Gastrocnemius medialis (tissue), 4 donors: ENCODE results near the gene TP53AIP1. TPM values are rescaled to one million over a fixed set of nuclear protein-coding genes. Genes with fewer than 3 reads are reported as not detected.

ENCODE experiments used
- ATAC-seq, 2 donors: fragments of 150-250 bp; one replicate each; pipeline ENCODE4 v1.9.1; 2016
- DNase-seq, 2 donors: peaks; one replicate each; pipeline ENCODE4 v3.0.0-alpha.2; 2019
- H3K27ac ChIP-seq, 4 donors: fragments of 200-600 bp; sonication (generic); 1 replicate in 1 of 4; 2 replicates in 3 of 4; pipeline ENCODE4 v1.5.1; 2016 to 2018; ENCODE audit warnings: mild to moderate bottlenecking in 2 of 4, moderate library complexity in 1 of 4
- H3K27me3 ChIP-seq, 3 donors: fragments of 200-600 bp; sonication (generic) in 2 of 3; 1 replicate in 1 of 3; 2 replicates in 2 of 3; pipeline versions ENCODE4 v1.5.1 to v1.6.0; 2016 to 2019; ENCODE audit warnings: mild to moderate bottlenecking in 1 of 3, moderate library complexity in 1 of 3
- H3K36me3 ChIP-seq, 2 donors: fragments of 200-600 bp; sonication (generic) in 1 of 2; one replicate each; pipeline ENCODE4 v1.5.1; 2017 to 2018
- H3K4me1 ChIP-seq, 2 donors: fragments of 200-600 bp; sonication (generic) in 1 of 2; one replicate each; pipeline ENCODE4 v1.5.1; 2016 to 2017; ENCODE audit warnings: mild to moderate bottlenecking in 2 of 2
- H3K4me3 ChIP-seq, 4 donors: fragments of 200-600 bp; sonication (generic) in 3 of 4; 1 replicate in 1 of 4; 2 replicates in 3 of 4; pipeline ENCODE4 v1.5.1; 2016 to 2019; ENCODE audit warnings: mild to moderate bottlenecking in 2 of 4
- H3K9me3 ChIP-seq, 3 donors: fragments of 200-600 bp; sonication (generic) in 2 of 3; 1 replicate in 1 of 3; 2 replicates in 2 of 3; pipeline ENCODE4 v1.5.1; 2016 to 2019
- POLR2A ChIP-seq, 2 donors: fragments of 450-650 bp; IDR thresholded peaks; one replicate each; pipeline ENCODE4 v1.6.1; 2017; ENCODE audit warnings: antibody characterized with exemption in 2 of 2, mild to moderate bottlenecking in 2 of 2, moderate library complexity in 2 of 2
- in situ Hi-C, 4 donors: fragments of 200-750 bp; cut with MboI; loops; one replicate each; pipeline versions ENCODE4 v1.15.0 to v1.8.0; 2017; ENCODE audit warnings: low sequenced_read_pairs in 4 of 4
- intact Hi-C: fragments of 100-400 bp; cut with DNase I; formaldehyde crosslinking; loops from one replicate; pipeline ENCODE4 v1.15.1; 2023; ENCODE audit warnings: low total_unique reads
- total RNA-seq, 4 donors: library from RNA; depleted of rRNA; stranded (reverse); fragments of >200 nt; gene quantifications; one replicate each; pipeline versions ENCODE4 v1.1.0 to v1.2.3, GENCODE V29; 2016
- TF ChIP-seq, protein P1 (sequence below), 5 experiments: fragments of 450-650 bp in 3 of 5; fragments of 200-600 bp in 2 of 5; sonication (generic) in 2 of 5; IDR thresholded peaks in 4 of 5; conservative IDR thresholded peaks in 1 of 5; 1 replicate in 4 of 5; 2 replicates in 1 of 5; pipeline ENCODE4 v1.5.1; 2016 to 2019; ENCODE audit warnings: antibody characterized with exemption in 5 of 5, mild to moderate bottlenecking in 3 of 5, moderate library complexity in 3 of 5

Gene TP53AIP1
- total RNA-seq, 4 donors from 2014 or later, result not detected

DNA sequence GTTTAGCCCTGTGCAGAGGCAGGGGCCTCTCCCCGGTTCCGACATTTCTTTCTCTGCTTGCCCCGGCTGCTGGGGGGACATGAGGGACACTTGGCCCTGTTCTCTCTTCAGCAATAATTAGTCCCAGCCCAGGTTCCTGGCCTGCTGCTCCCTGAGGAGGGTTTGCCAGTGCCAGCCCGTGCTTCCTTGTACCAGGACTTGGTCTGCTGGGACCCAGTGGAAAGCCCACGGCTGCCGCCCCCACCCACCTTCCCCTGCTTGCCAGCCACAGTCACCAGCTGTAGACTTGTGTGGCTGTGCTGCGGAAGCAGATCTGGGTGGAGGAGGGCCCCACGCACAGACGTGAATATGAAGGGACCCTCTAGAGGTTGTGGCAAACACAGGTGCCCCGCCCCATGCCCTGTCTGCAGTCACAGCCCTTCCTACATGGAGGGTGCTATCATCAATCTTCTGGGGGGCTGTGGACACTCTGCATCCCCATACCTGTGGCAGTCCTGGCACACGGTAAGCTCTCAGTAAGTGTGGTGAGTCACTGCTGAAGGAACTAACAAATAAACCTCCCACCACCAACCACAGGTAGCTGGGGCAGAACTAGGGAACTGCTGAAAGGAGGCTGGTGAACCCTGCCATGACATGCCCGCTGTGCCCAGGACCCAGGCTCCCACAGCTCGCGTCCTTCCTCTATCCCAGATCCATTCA is 949 bp downstream of the TP53AIP1 start:
- intact Hi-C loops, result no loop called here
- H3K4me1 ChIP-seq, result no peaks in the 10 kb centered on the region
- no peaks in the 10 kb centered on the region for H3K36me3 ChIP-seq
- in situ Hi-C loops, result no loop called here
- no peak overlapping the region for H3K4me3 ChIP-seq
- DNase-seq (no peak), ATAC-seq (no peak)
- H3K9me3 ChIP-seq, result no peaks in the 10 kb centered on the region
- no peak overlapping the region for H3K27ac ChIP-seq
- H3K27me3 ChIP-seq, result peaks cover 0 to 15% (median 5%) of the 10 kb centered on the region in 3 donors
- TF ChIP-seq, protein P1, sequence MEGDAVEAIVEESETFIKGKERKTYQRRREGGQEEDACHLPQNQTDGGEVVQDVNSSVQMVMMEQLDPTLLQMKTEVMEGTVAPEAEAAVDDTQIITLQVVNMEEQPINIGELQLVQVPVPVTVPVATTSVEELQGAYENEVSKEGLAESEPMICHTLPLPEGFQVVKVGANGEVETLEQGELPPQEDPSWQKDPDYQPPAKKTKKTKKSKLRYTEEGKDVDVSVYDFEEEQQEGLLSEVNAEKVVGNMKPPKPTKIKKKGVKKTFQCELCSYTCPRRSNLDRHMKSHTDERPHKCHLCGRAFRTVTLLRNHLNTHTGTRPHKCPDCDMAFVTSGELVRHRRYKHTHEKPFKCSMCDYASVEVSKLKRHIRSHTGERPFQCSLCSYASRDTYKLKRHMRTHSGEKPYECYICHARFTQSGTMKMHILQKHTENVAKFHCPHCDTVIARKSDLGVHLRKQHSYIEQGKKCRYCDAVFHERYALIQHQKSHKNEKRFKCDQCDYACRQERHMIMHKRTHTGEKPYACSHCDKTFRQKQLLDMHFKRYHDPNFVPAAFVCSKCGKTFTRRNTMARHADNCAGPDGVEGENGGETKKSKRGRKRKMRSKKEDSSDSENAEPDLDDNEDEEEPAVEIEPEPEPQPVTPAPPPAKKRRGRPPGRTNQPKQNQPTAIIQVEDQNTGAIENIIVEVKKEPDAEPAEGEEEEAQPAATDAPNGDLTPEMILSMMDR (IDR thresholded peaks at IDR 0.05 in 4 of 5, conservative IDR thresholded peaks at IDR 0.05 in 1 of 5), result no peak
- TF ChIP-seq POLR2A (IDR thresholded peaks at IDR 0.05), result no peak

DNA sequence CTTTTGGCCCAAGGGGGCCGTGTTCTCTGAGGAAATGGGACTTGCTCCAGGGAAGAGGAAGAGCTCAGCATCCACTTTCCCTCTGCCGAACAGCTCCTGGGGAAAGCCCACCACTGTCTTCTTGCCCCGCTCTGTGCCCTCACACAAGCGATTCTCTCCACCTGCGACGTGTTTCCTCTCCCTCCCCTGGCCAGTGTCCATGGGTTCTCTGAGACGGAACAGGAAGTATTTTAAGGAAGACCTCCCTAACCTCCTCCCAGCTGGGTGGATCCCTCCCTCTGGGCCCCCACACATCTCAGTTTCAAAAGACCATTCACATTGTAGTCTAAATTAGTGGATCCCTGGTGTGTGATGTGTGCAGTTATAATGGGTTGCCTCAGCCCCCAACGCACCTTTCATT is 1.6 kb downstream of the TP53AIP1 start:
- H3K27me3 ChIP-seq, result peaks cover 0 to 15% (median 5%) of the 10 kb centered on the region in 3 donors
- TF ChIP-seq, protein P1 (IDR thresholded peaks at IDR 0.05 in 4 of 5, conservative IDR thresholded peaks at IDR 0.05 in 1 of 5), result no peak
- no peak for TF ChIP-seq POLR2A (IDR thresholded peaks at IDR 0.05)
- no peak overlapping the region for H3K4me3 ChIP-seq
- ATAC-seq (no peak), DNase-seq (no peak)
- H3K9me3 ChIP-seq, result no peaks in the 10 kb centered on the region
- intact Hi-C loops, result no loop called here
- no peaks in the 10 kb centered on the region for H3K36me3 ChIP-seq
- H3K4me1 ChIP-seq, result no peaks in the 10 kb centered on the region
- in situ Hi-C loops, result no loop called here
- H3K27ac ChIP-seq, result no peak overlapping the region

DNA sequence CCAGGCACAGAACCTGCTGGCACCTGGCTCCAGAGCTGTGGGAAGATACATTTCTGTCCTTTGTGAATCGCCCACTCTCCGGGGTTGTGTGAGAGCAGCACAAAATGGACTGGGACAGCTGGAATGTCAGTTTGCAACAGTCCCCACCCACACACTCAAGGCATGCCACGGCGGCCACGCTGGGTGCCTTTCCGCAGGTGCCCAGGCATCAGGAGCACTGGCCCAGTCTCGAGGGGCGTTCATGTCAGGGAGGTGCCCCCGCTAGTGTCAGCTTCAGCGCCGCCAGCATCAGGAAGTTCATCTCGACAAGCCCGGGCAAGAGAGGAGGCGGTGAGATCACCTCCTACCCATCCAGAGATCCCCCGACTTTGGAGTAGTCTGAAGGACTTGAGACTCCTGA is 2.1 kb downstream of the TP53AIP1 start:
- no peak overlapping the region for H3K27ac ChIP-seq
- ATAC-seq, result no peak
- intact Hi-C loops, result no loop called here

DNA sequence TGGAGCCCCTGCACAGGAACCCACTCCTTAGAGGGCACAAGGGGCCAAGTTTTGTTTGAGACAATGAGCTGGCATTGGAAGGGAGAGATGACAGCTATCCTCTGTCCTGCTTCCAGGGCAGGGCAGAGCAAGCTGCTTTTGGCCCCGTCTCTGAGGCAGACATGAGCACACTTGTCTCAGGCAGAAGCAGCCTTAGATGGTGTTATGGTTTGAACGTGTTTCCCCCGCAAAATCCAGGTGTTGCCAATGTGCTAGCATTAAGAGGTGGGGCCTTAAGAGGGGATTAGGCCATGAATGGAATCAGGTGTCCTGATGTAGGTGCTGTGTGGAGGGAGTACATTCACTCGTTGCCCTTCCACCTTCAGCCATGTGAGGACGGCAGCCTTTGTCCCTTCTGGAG is 2.5 kb downstream of the TP53AIP1 start:
- in situ Hi-C loops, result no loop called here
- peaks cover 0 to 15% (median 5%) of the 10 kb centered on the region in 3 donors for H3K27me3 ChIP-seq
- no peak for TF ChIP-seq POLR2A (IDR thresholded peaks at IDR 0.05)
- TF ChIP-seq, protein P1 (IDR thresholded peaks at IDR 0.05 in 4 of 5, conservative IDR thresholded peaks at IDR 0.05 in 1 of 5), result no peak

More for the DNA sequence above, 2.1 kb downstream of the TP53AIP1 start:
- Histone ChIP-seq H3K4me1 (no peaks in the 10 kb centered on the region), H3K4me3 (no peak overlapping the region), H3K36me3 (no peaks in the 10 kb centered on the region), H3K9me3 (no peaks in the 10 kb centered on the region), H3K27me3 (peaks cover 0 to 15% (median 5%) of the 10 kb centered on the region in 3 donors)
- in situ Hi-C loops, result no loop called here
- TF ChIP-seq POLR2A (IDR thresholded peaks at IDR 0.05), result no peak
- TF ChIP-seq, protein P1 (IDR thresholded peaks at IDR 0.05 in 4 of 5, conservative IDR thresholded peaks at IDR 0.05 in 1 of 5), result no peak
- DNase-seq, result no peak

More for the DNA sequence above, 2.5 kb downstream of the TP53AIP1 start:
- intact Hi-C loops, result no loop called here
- ATAC-seq (no peak), DNase-seq (no peak)
- no peaks in the 10 kb centered on the region for H3K9me3 ChIP-seq
- H3K4me1 ChIP-seq, result no peaks in the 10 kb centered on the region
- no peak overlapping the region for H3K27ac ChIP-seq
- no peak overlapping the region for H3K4me3 ChIP-seq
- no peaks in the 10 kb centered on the region for H3K36me3 ChIP-seq
